ENCODE measurements around the gene AGBL1. TPM values are rescaled to one million over a fixed set of nuclear protein-coding genes. Genes with fewer than 3 reads are reported as not detected.
"Not testable (repeated sequence)": the region's sequence is repeated elsewhere in the genome, so short reads cannot be mapped to it uniquely, and the experiment has no call there.

Gene AGBL1
- total RNA-seq, 1 donor from 2014 or later = not detected

DNA sequence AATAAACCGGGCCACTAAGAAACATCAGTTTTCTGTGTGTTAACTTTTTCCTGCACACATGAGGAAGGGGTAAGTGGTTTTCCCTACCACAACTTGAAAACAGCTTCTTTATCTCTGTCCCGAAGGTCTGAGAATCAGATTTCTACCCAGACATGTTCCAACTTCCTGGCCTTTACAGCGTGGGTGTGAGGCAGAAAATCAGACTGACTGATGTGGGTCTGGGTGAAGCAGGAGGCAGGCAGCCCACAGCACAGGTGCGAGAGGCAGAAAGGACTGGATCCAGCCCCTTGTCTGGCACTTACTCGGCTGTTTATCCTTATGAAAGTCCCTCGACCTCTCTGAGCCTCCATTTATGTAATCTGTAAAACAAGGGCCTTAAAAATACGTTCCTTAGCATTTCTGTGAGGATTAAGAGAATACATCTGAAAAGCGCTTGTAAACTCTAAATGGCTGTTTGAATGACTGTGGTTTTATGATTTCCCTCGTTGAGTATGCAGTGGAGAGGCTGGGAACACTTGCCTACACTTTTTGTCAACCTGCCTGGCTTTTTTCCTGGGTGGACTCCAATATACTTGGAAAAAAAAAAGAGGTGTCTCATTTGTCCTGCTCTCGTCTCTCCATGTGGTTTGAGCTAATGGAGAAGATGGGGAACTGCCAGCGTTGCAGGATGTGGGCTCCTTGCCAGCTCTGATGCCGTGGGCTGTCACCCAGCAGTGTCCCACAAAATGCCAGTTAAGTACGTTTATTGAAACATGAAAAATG is 3.1 kb downstream of the AGBL1 start:
- DNase-seq (ENCODE audit: low spot score) = no peak

GRCh38 chr15:86087808-86088207 is 8.1 kb downstream of the AGBL1 start:
- DNase-seq (ENCODE audit: low spot score) = no peak

DNA sequence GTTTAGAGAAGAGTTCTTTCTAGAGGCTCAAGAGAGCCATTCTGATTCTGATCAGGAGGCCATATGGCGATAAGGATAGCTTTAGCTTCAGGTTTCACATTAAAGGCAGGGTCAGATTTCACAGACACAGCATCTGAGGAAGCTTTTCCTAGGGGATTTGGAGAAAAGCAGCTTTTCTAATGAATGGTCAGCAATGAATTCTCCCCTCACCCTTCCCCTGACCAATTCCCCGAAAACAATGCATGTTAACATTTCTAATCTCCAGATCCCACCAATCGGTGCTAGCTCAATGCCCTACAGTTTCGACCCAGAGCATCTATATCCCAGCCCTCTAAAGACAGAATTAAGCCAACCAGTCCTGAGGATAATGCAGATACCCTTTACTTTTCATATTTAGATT is 9.8 kb downstream of the AGBL1 start:
- DNase-seq (ENCODE audit: low spot score) = no peak

DNA sequence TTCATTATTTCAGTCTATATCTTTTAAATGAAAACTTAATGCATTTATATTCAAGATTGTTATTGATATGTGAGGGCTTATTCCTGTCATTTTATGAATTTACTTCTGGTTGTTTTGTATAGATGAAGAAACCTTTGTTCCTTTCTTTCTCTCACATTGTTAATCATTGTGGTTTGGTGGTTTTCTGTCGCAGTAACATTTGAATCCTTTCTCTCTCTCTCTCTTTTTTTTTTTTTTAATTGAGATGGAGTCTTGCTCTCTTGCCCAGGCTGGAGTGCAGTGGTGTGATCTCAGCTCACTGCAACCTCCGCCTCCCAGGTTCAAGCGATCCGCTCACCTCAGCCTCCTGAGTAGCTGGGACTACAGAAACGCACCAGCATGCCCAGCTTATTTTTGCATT is 22.1 kb downstream of the AGBL1 start:
- DNase-seq (ENCODE audit: low spot score) = no peak

- DNase-seq (ENCODE audit: low spot score) = no peak
Observed at GRCh38 chr15:86103825-86104224, 24.2 kb downstream of the AGBL1 start.

- no peak for DNase-seq (ENCODE audit: low spot score)
Observed at GRCh38 chr15:86106306-86106705, 26.6 kb downstream of the AGBL1 start.

GRCh38 chr15:86115145-86115801 is 35.6 kb downstream of the AGBL1 start:
- DNase-seq (ENCODE audit: low spot score) = no peak

- no peak for DNase-seq (ENCODE audit: low spot score)
Observed at GRCh38 chr15:86121568-86122225, 42.0 kb downstream of the AGBL1 start.

GRCh38 chr15:86122691-86123391 is 43.2 kb downstream of the AGBL1 start:
- DNase-seq (ENCODE audit: low spot score) = not testable (repeated sequence)

DNA sequence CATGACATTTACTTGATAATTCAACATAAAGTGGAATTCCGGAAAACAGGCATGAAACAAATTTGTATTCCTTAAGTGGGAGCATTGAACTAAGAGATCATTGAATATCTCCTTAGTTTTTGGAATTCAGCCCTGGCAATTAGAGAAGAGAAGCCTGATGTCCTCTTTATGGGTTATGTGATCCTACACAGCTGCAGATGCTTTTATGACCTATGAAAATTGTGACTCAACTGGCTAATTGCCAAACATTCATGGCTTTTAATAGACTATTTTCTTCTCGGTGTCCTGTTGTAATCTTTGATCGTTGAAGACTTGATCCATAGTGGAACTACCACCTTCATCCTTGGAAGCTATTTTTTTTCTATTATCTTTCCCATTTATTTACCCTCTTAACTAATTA is 46.1 kb downstream of the AGBL1 start:
- DNase-seq (ENCODE audit: low spot score) = no peak

DNA sequence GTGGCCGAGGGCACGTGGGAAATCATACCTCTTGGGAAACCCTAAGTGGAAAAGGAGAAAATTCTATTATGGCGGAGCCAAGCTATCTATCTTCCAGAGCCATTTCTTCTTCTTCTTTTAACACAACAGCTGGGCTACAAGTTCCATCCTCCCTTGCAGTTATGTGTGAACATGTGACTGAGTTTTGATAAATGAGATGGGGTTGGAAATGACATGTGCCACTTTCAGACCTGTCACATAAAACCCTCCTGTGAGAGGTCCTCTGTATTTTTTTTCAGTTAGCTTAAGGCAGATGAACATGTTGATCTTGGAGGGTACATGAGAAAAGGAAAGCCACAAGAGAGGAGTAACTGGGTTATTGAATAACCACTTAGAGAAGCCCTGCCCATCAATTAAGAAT is 47.9 kb downstream of the AGBL1 start:
- DNase-seq (ENCODE audit: low spot score) = no peak

DNA sequence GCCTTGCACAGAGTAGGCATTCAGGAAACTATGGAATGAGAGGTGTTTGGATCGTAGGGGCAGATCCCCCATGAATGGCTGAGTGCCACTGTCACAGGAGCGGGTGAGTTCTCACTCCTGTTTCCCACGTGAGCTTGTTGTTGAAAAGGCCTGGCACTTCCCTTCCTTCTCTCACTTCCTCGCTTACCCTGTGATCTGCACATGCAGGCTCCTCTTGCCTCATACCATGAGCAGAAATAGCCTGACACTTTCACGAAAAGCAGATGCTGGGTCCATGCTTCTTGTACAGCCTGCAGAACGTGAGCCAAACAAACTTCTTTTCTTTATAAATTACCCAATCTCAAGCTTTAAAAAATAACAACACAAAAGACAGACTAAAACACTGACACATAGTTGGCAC is 55.4 kb downstream of the AGBL1 start:
- DNase-seq (ENCODE audit: low spot score) = no peak

DNA sequence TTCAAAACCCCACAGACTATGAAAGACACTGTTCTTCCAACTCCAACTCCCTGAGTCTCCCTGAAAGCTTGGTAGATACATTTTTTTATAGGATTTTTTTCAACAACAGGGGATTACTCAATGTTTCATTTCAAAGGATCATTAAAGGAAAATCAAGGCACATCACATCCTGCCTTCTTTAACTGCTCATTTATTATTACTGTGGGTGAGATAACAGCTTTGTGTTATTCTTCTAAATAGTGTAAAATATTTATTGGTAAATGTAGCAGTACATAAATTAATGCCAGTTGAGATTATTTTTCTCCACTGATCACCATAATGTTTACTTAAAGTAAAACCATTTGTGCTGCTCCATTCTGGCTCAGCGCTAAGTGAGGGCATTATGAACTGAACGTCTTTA is 57.2 kb downstream of the AGBL1 start:
- DNase-seq (ENCODE audit: low spot score) = no peak

DNA sequence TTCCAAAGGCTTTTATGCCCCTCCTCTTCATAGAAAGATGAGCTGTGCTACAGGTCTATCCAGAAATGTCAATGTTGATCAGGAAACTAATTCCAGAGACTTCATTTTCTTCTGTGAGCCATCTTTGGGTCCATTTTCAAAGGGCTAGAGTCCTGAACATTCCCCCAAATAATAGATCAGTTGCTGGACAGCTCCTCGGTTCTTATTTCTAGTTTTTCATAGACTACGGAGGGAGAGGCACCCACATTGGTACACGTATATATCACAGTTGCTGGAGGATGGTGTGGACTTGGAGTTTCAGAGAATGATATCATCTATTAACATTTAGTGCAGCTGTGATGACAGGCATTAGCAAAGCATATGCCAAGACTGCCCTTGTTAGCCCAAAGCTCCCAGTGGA is 59.1 kb downstream of the AGBL1 start:
- DNase-seq (ENCODE audit: low spot score) = no peak

DNA sequence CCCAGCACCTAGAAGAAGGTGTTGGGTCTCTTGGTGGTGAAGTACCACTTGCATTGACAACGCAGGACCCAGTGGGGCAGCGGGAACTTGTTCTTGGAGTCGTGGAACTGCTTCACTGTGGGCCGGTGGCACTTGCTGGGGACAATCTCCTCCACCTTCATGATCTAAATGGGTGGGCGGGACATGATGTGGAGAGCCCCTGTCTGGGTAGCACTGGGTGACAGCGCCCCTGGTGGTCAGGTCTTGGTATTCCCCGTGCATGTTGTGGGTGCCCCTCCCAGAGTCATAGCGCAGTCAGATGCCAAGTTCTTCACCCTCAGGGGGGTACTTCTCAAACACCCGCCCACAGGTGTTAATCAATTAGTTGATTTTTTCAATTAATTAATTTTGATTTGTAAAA is 60.2 kb downstream of the AGBL1 start:
- no peak for DNase-seq (ENCODE audit: low spot score)

GRCh38 chr15:86154705-86155104 is 75.0 kb downstream of the AGBL1 start:
- DNase-seq (ENCODE audit: low spot score) = no peak

GRCh38 chr15:86155551-86155950 is 75.9 kb downstream of the AGBL1 start:
- no peak for DNase-seq (ENCODE audit: low spot score)

- DNase-seq (ENCODE audit: low spot score) = no peak
Observed at GRCh38 chr15:86157606-86158293, 78.1 kb downstream of the AGBL1 start.

DNA sequence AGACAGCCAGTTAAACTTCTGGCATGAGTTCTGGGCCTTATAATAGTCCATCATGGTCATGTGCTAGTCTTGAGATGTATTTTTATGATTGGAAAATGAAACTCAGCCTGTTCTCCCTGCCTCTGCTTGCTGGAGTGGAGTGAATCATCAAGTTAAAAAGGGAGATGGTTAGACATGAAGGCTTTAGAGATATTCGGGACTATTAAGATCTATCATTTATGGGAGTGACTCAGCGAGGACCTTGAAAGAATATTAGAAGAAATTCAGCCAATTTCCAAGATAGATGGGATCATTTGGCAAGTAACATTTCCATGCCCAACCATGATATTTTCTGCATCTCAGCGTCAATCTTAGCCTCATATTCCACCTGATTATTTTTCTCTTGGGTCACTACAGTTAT is 79.8 kb downstream of the AGBL1 start:
- DNase-seq (ENCODE audit: low spot score) = no peak

DNA sequence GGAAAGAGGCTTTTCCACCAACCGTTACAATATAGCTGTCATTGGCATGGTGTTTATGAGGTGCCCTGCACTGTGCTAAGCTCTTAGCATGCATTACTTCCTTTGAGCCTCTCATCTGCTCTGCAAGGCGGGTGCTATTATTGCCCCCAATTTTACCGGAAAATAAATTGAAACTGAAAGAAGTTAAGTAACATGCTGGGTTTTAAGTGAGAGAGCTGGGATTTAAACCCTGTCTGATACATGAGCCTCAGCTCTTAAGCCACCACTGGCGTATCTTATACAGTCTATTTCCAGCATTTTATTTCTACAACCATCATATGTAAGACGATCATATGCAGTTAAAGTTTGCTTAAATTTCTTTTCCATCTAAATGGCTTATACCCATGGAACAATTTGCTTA is 81.6 kb downstream of the AGBL1 start:
- no peak for DNase-seq (ENCODE audit: low spot score)

DNA sequence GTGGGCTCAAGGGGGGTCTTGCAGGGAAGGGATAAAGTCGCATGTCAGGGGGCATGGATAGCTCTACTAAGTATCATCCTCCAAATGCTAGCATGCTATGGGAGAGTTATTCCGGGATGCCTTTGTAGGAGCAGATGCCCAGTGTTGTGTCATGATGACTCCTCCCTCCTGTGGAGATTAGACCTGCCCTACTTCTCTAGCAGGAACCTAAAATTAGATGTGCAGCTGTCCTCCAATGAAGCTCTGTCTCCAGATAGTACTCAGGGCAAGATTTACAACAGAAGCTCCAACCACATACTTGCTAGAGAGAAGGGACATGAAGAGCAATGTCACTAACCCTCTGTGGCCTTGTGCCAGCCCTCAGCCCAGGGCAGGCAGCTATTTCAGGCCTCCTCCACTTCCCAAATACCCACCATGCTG is 82.5 kb downstream of the AGBL1 start:
- no peak for DNase-seq (ENCODE audit: low spot score)

GRCh38 chr15:86162641-86163040 is 83.0 kb downstream of the AGBL1 start:
- DNase-seq (ENCODE audit: low spot score) = no peak

Measured in ureter (tissue), 1 donor.